ENCODE measurements around the gene GAS7. TPM values are rescaled to one million over a fixed set of nuclear protein-coding genes. Genes with fewer than 3 reads are reported as not detected.

GAS7 gene
- total and polyA plus RNA-seq, 2 experiments from 2014 or later: 25.8 to 27.3 TPM

- TF ChIP-seq EZH2 (IDR thresholded peaks at IDR 0.05; ENCODE audit: borderline replicate concordance): no peak
- no peak for TF ChIP-seq CTCF (IDR thresholded peaks at IDR 0.05; ENCODE audit: poor library complexity)
- no peak for TF ChIP-seq EZH2phosphoT487 (IDR thresholded peaks at IDR 0.05; ENCODE audit: low read depth, severe bottlenecking, unreplicated experiment)
- Histone ChIP-seq H3K9me2 (replicated peaks; ENCODE audit: insufficient read depth) (no peaks in the 10 kb centered on the region), H3K4me3 (no peak overlapping the region), H3K79me2 (no peaks in the 10 kb centered on the region), H3K4me2 (no peak overlapping the region), H3K36me3 (replicated peaks; ENCODE audit: insufficient read depth, low read depth) (no peaks in the 10 kb centered on the region), H3K4me1 (ENCODE audit: insufficient read depth) (peaks cover 5% of the 10 kb centered on the region), H3K9me3 (ENCODE audit: low read depth) (no peaks in the 10 kb centered on the region), H4K20me1 (ENCODE audit: insufficient read depth, poor library complexity, severe bottlenecking) (no peaks in the 10 kb centered on the region), H3K27me3 (no peaks in the 10 kb centered on the region), H2AFZ (no peak overlapping the region), H3K27ac (no peak overlapping the region)
- no peak for DNase-seq (ENCODE audit: low spot score)
- 80% methylated on average over 13 of the region's 13 CpGs for WGBS (ENCODE audit: low lambda C conversion rate, missing lambda C conversion rate)
Observed at GRCh38 chr17:9979463-9979995, 218.9 kb downstream of the GAS7 start.

DNA sequence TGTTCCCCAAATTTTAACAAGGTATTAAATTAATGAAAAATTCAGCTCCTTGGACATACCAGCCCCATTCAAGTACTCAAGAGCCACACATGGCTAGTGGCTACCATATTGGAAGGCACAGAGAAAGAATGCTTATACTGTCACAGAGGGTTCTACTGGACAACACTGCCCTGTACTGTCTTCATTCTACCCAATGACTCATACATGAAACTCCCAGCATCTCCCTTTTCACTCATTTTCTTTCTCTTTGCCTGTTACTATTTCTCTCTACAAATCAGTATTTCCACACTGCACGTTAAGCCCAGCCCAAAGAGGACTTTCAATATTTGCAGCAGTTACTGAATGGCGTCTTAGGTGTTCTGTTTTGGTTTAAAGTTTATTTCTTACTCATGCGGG, 221.2 kb downstream of the GAS7 start:
- no peak overlapping the region for H3K4me2 ChIP-seq
- TF ChIP-seq CTCF (IDR thresholded peaks at IDR 0.05; ENCODE audit: poor library complexity) (no peak), EZH2 (IDR thresholded peaks at IDR 0.05; ENCODE audit: borderline replicate concordance) (no peak), EZH2phosphoT487 (IDR thresholded peaks at IDR 0.05; ENCODE audit: low read depth, severe bottlenecking, unreplicated experiment) (no peak)
- H3K27me3 ChIP-seq: no peaks in the 10 kb centered on the region
- H3K36me3 ChIP-seq (replicated peaks; ENCODE audit: insufficient read depth, low read depth): no peaks in the 10 kb centered on the region
- no peaks in the 10 kb centered on the region for H4K20me1 ChIP-seq (ENCODE audit: insufficient read depth, poor library complexity, severe bottlenecking)
- peaks cover 5% of the 10 kb centered on the region for H3K79me2 ChIP-seq
- 54% methylated on average over 3 of the region's 3 CpGs for WGBS (ENCODE audit: low lambda C conversion rate, missing lambda C conversion rate)
- no peak overlapping the region for H3K4me3 ChIP-seq
- H2AFZ ChIP-seq: no peak overlapping the region
- peak overlapping the region; percentile 8 for H3K27ac ChIP-seq
- H3K4me1 ChIP-seq (ENCODE audit: insufficient read depth): peaks cover 19% of the 10 kb centered on the region
- no peaks in the 10 kb centered on the region for H3K9me3 ChIP-seq (ENCODE audit: low read depth)
- no peak for DNase-seq (ENCODE audit: low spot score)
- H3K9me2 ChIP-seq (replicated peaks; ENCODE audit: insufficient read depth): no peaks in the 10 kb centered on the region

DNA sequence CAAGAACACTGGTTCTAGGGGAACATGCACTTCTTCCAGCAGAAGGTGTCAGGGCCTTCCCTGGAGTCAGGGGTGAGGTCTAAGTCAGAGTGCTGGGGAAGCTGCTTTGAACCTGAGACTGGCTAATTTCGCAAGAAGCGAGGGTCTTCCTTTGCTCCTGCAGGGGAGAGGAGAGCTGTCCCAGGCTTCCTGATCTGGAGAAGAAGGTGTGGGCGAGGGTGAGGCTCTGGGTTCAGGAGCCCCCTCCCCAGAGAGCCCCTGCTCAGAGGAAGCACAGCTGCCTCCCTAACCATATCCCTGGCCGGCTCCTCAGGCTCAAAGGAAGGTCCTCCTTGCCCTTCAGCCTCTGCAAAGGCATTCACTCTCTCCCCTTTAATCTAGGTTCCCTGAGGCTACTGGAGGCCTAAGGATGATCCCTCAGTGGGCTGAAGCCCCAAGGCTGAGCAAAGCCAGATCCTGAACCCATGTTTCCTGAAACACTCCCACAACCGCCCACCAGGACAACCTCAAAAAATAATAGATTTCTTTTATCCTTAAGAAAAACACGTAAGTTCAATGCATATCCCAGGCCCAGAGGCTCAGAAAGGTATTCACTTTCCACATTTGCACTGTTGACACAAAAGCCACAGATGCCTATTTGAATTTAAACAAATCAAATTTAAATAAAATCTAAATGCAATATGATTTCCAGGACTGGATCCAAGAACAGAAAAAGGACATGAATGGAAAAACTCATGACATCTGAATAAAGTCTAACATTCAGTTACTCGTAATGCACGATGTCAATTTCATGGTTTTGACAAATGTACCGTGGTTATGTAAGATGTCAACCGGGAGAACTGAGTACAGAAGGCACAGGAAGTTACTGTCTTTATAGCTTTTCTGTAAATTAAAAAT, 221.9 kb downstream of the GAS7 start:
- H3K27me3 ChIP-seq: no peaks in the 10 kb centered on the region
- H4K20me1 ChIP-seq (ENCODE audit: insufficient read depth, poor library complexity, severe bottlenecking): no peaks in the 10 kb centered on the region
- WGBS (ENCODE audit: low lambda C conversion rate, missing lambda C conversion rate): 91% methylated on average over 10 of the region's 10 CpGs
- peaks cover 24% of the 10 kb centered on the region for H3K4me1 ChIP-seq (ENCODE audit: insufficient read depth)
- H2AFZ ChIP-seq: no peak overlapping the region
- H3K9me2 ChIP-seq (replicated peaks; ENCODE audit: insufficient read depth): no peaks in the 10 kb centered on the region
- H3K27ac ChIP-seq: peak overlapping the region; percentile 8
- H3K36me3 ChIP-seq (replicated peaks; ENCODE audit: insufficient read depth, low read depth): no peaks in the 10 kb centered on the region
- no peaks in the 10 kb centered on the region for H3K9me3 ChIP-seq (ENCODE audit: low read depth)
- no peak overlapping the region for H3K4me2 ChIP-seq
- no peak overlapping the region for H3K4me3 ChIP-seq
- no peak for DNase-seq (ENCODE audit: low spot score)
- peaks cover 5% of the 10 kb centered on the region for H3K79me2 ChIP-seq
- TF ChIP-seq EZH2phosphoT487 (IDR thresholded peaks at IDR 0.05; ENCODE audit: low read depth, severe bottlenecking, unreplicated experiment) (no peak), CTCF (IDR thresholded peaks at IDR 0.05; ENCODE audit: poor library complexity) (no peak), EZH2 (IDR thresholded peaks at IDR 0.05; ENCODE audit: borderline replicate concordance) (no peak)
